ENCODE data around the gene ALG1. TPM values are rescaled to one million over a fixed set of nuclear protein-coding genes. Genes with fewer than 3 reads are reported as not detected.

The ALG1 gene
- total and polyA plus RNA-seq, 2 of the 13 experiments (the other 11 are each of a cell fraction or from before 2014, with no cell fraction given): 43.3 to 75.6 TPM

- no peak for TF ChIP-seq ZBTB3 (CRISPR knock-in tag; IDR thresholded peaks at IDR 0.05; ENCODE audit: borderline replicate concordance, low read depth)
- no peak for TF ChIP-seq ETS1 (CRISPR knock-in tag; IDR thresholded peaks at IDR 0.05)
- TF ChIP-seq ZNF788 (CRISPR knock-in tag; IDR thresholded peaks at IDR 0.05; ENCODE audit: borderline replicate concordance): no peak
- TF ChIP-seq GATAD2A (CRISPR knock-in tag; IDR thresholded peaks at IDR 0.05): peak; percentile 19; the same call in 1 of the 2 replicates
- no peak for TF ChIP-seq ZSCAN9 (CRISPR knock-in tag; IDR thresholded peaks at IDR 0.05; ENCODE audit: borderline replicate concordance)
- 0 out of 2 replicates have a peak, but pooled peaks have one; percentile 29 for TF ChIP-seq ZFX (CRISPR knock-in tag; IDR thresholded peaks at IDR 0.05; ENCODE audit: low read depth)
- no peak for TF ChIP-seq KDM3A (CRISPR knock-in tag; IDR thresholded peaks at IDR 0.05; ENCODE audit: low read depth)
- 0 out of 2 replicates have a peak, but pooled peaks have one; percentile 46 for TF ChIP-seq ZNF574 (CRISPR knock-in tag; IDR thresholded peaks at IDR 0.05)
- no peak for TF ChIP-seq AFF4 (CRISPR knock-in tag; IDR thresholded peaks at IDR 0.05)
- no peak for TF ChIP-seq ZNF3 (CRISPR knock-in tag; IDR thresholded peaks at IDR 0.05)
- TF ChIP-seq ZKSCAN8 (CRISPR knock-in tag; IDR thresholded peaks at IDR 0.05; ENCODE audit: borderline replicate concordance): 0 out of 2 replicates have a peak, but pooled peaks have one; percentile 33
- peak; percentile 91 for TF ChIP-seq CREB1 (IDR thresholded peaks at IDR 0.05)
- TF ChIP-seq CREB1 (CRISPR knock-in tag; IDR thresholded peaks at IDR 0.05): peak; percentile 72
- 0 out of 2 replicates have a peak, but pooled peaks have one; percentile 23 for TF ChIP-seq ISL2 (CRISPR knock-in tag; IDR thresholded peaks at IDR 0.05)
- peak; percentile 34; the same call in 1 of the 2 replicates for TF ChIP-seq ZNF770 (CRISPR knock-in tag; IDR thresholded peaks at IDR 0.05)
- TF ChIP-seq CREM (IDR thresholded peaks at IDR 0.05): peak; percentile 47; the same call in 1 of the 2 replicates
- TF ChIP-seq CREM (CRISPR knock-in tag; IDR thresholded peaks at IDR 0.05): no peak
- no peak for TF ChIP-seq PHF5A (CRISPR knock-in tag; IDR thresholded peaks at IDR 0.05; ENCODE audit: low read depth, unreplicated experiment)
- peak; percentile 12; the same call in 1 of the 2 replicates for TF ChIP-seq ZFY (CRISPR knock-in tag; IDR thresholded peaks at IDR 0.05)
These were observed 29.0 kb upstream of the ALG1 start (continued) for GRCh38 chr16:5042574-5043171.
